PC-9 (cell line): Measurements from ENCODE around the gene SGMS1. TPM values are rescaled to one million over a fixed set of nuclear protein-coding genes. Genes with fewer than 3 reads are reported as not detected.

Experiments used
- BruUV-seq: library from RNA; stranded (reverse); fragments of 400-500 nt; replicated peaks from 2 replicates; lab custom pipeline; 2021; lab: Mats Ljungman, UMichigan
- CTCF ChIA-PET: fragments of 300-600 bp; sonication (Branson Sonifier 250); formaldehyde crosslinking; loops from one replicate; lab custom pipeline; 2022; ENCODE audit warnings: antibody characterized with exemption; lab: Charles Lee
- POLR2A ChIA-PET: fragments of 300-600 bp; sonication (Branson Sonifier 250); formaldehyde crosslinking; loops from one replicate; lab custom pipeline; 2022; ENCODE audit warnings: antibody characterized with exemption; ENCODE audit not compliant: unreplicated experiment; lab: Charles Lee
- DNase-seq, 2 experiments: peaks; one replicate each; pipeline versions ENCODE4 v3.0.0 to v3.0.0-alpha.2; 2015 to 2022; ENCODE audit warnings: mixed read lengths in 1 of 2
- H2AFZ ChIP-seq: fragments of 200-600 bp; sonication (generic); 2 replicates; pipeline ENCODE4 v1.8.1; 2017; ENCODE audit warnings: antibody characterized with exemption
- H3F3A ChIP-seq: fragments of 200-600 bp; sonication (generic); 2 replicates; pipeline ENCODE4 v1.8.1; 2017; ENCODE audit warnings: antibody characterized with exemption, mild to moderate bottlenecking, low read depth; ENCODE audit not compliant: insufficient read depth
- H3K27ac ChIP-seq: fragments of 200-600 bp; sonication (generic); 2 replicates; pipeline ENCODE4 v1.6.1; 2016; ENCODE audit warnings: mixed run types
- H3K27me3 ChIP-seq: fragments of 200-600 bp; sonication (generic); 2 replicates; pipeline ENCODE4 v1.6.1; 2016; ENCODE audit warnings: low read depth, mixed run types; ENCODE audit not compliant: insufficient read depth
- H3K36me3 ChIP-seq: fragments of 200-600 bp; sonication (generic); 2 replicates; pipeline ENCODE4 v1.6.1; 2016; ENCODE audit warnings: low read depth, mixed run types
- H3K4me1 ChIP-seq: fragments of 200-600 bp; sonication (generic); replicated peaks from 2 replicates; pipeline ENCODE4 v1.6.1; 2016; ENCODE audit warnings: mixed run types; ENCODE audit not compliant: insufficient read depth
- H3K4me2 ChIP-seq: fragments of 200-600 bp; sonication (generic); 2 replicates; pipeline ENCODE4 v1.6.1; 2017; ENCODE audit warnings: mixed run types
- H3K4me3 ChIP-seq: fragments of 200-600 bp; sonication (generic); 2 replicates; pipeline ENCODE4 v1.6.1; 2016; ENCODE audit warnings: mixed run types
- H3K79me2 ChIP-seq: fragments of 200-600 bp; sonication (generic); 2 replicates; pipeline ENCODE4 v1.6.1; 2017; ENCODE audit warnings: low read depth, mixed run types
- H3K9me2 ChIP-seq: fragments of 200-600 bp; sonication (generic); 2 replicates; pipeline ENCODE4 v1.8.1; 2017; ENCODE audit warnings: mild to moderate bottlenecking; ENCODE audit not compliant: insufficient read depth
- H3K9me3 ChIP-seq: fragments of 200-600 bp; sonication (generic); 2 replicates; pipeline ENCODE4 v1.8.1; 2016; ENCODE audit warnings: low read depth; ENCODE audit not compliant: insufficient read depth
- H4K20me1 ChIP-seq: fragments of 200-600 bp; sonication (generic); 2 replicates; pipeline ENCODE4 v1.8.1; 2017; ENCODE audit not compliant: insufficient read depth
- EZH2 ChIP-seq: fragments of 200-600 bp; sonication (generic); IDR thresholded peaks from 2 replicates; pipeline ENCODE4 v1.8.0; 2017; ENCODE audit warnings: antibody characterized with exemption, low read depth
- intact Hi-C: fragments of 100-400 bp; cut with micrococcal nuclease; formaldehyde crosslinking; loops from one replicate; pipeline ENCODE4 v1.10.0; 2022; ENCODE audit not compliant: unreplicated experiment
- total RNA-seq: library from RNA; stranded (reverse); gene quantifications from 2 replicates; pipeline ENCODE4 v1.2.3, GENCODE V29; 2021
- TF ChIP-seq, protein P1 (sequence below): fragments of 200-600 bp; sonication (generic); conservative IDR thresholded peaks from 2 replicates; pipeline ENCODE4 v1.6.1; 2017; ENCODE audit warnings: mixed run types, antibody characterized with exemption, mild to moderate bottlenecking, moderate library complexity

Gene SGMS1
- total RNA-seq, 1 experiment from 2014 or later, result 35.0 TPM

DNA sequence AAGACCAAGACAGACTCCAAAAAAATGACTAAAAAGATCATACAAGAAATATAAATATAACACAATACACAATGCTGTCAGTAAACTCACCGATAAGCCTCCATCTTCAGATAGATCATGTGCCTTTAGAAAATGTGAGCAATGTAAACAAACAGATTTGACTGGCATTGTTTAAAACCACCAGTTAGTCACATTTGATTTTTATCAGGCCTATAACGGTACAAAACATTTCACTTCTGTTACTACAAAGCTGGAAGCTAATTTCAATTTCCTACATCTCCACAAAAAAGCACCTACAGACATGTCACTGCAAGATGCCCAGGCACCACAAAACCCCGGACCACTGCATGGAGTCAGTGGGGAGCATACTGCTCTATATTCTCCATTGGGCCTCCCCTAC, 18.9 kb downstream of the SGMS1 start:
- CTCF ChIA-PET, result interaction anchor here (0.6 kb wide), 1 partner anchor 64 kb away, joined by 3 read pairs; no protein-coding TSS in a partner anchor
- no peak overlapping the region for H2AFZ ChIP-seq
- H3K4me1 ChIP-seq, result peaks cover 52% of the 10 kb centered on the region

DNA sequence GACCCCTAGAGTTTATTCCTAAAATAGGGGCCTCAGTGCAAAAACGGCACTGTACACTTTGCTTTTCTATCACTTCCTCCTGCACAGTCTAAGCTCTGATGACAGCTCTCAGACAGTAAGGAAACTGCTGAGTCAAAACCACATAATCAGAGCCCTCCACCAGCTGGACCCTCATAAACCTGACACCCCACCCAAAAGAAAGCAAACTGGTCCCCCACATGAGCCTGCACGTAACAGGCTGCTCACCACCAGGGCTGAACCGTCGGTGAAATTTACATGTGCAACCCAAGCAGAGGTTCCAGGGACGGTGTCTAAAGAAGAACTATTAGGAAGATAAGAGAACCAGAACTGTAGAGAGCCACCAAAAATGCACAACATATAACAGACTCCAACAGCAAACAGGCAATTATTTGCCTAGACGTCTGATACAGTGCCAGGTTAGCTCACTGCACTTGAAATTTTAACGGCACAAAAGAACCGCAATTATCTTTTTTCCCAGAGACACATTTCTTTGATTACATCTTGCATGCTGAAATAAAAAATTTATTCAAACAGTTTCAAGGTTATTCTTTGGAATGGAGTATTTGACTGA, 19.6 kb downstream of the SGMS1 start:
- no TSS peak for BruUV-seq
- TF ChIP-seq, protein P1, sequence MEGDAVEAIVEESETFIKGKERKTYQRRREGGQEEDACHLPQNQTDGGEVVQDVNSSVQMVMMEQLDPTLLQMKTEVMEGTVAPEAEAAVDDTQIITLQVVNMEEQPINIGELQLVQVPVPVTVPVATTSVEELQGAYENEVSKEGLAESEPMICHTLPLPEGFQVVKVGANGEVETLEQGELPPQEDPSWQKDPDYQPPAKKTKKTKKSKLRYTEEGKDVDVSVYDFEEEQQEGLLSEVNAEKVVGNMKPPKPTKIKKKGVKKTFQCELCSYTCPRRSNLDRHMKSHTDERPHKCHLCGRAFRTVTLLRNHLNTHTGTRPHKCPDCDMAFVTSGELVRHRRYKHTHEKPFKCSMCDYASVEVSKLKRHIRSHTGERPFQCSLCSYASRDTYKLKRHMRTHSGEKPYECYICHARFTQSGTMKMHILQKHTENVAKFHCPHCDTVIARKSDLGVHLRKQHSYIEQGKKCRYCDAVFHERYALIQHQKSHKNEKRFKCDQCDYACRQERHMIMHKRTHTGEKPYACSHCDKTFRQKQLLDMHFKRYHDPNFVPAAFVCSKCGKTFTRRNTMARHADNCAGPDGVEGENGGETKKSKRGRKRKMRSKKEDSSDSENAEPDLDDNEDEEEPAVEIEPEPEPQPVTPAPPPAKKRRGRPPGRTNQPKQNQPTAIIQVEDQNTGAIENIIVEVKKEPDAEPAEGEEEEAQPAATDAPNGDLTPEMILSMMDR, result no peak
- no peak for TF ChIP-seq EZH2
- Histone ChIP-seq H3K4me3 (no peak overlapping the region), H3K79me2 (peaks cover 75% of the 10 kb centered on the region), H2AFZ (no peak overlapping the region), H3K9me2 (no peaks in the 10 kb centered on the region), H3K4me1 (peaks cover 55% of the 10 kb centered on the region), H3K27me3 (no peaks in the 10 kb centered on the region), H3K4me2 (peak overlapping the region; percentile 57), H3K36me3 (no peaks in the 10 kb centered on the region), H3F3A (peaks cover 35% of the 10 kb centered on the region), H4K20me1 (peaks cover 31% of the 10 kb centered on the region), H3K9me3 (no peaks in the 10 kb centered on the region), H3K27ac (peak overlapping the region; percentile 53; the same call in 1 of the 2 replicates)
- no peak for DNase-seq
- CTCF ChIA-PET, result no interaction called here
- POLR2A ChIA-PET, result no interaction called here
- intact Hi-C loops, result loop anchor here (2.0 kb wide), 2 partner anchors 19 to 23 kb away; partner anchors contain the start of gene SGMS1

More for the DNA sequence above, 18.9 kb downstream of the SGMS1 start:
- BruUV-seq, result no TSS peak
- Histone ChIP-seq H3K9me2 (no peaks in the 10 kb centered on the region), H3K79me2 (peaks cover 75% of the 10 kb centered on the region), H3K4me3 (no peak overlapping the region; the same call in 1 of the 2 replicates), H3K27me3 (no peaks in the 10 kb centered on the region), H3F3A (peaks cover 34% of the 10 kb centered on the region), H3K36me3 (no peaks in the 10 kb centered on the region), H4K20me1 (peaks cover 31% of the 10 kb centered on the region), H3K27ac (peak overlapping the region; percentile 53), H3K9me3 (no peaks in the 10 kb centered on the region), H3K4me2 (peak overlapping the region; percentile 57)
- TF ChIP-seq, protein P1, result no peak
- no peak for TF ChIP-seq EZH2
- DNase-seq, result peak in 1 of 2 experiments; percentile 81
- POLR2A ChIA-PET, result no interaction called here
- intact Hi-C loops, result loop anchor here (1.0 to 5.0 kb wide), 4 partner anchors 18 to 135 kb away; partner anchors contain the start of gene SGMS1

DNA sequence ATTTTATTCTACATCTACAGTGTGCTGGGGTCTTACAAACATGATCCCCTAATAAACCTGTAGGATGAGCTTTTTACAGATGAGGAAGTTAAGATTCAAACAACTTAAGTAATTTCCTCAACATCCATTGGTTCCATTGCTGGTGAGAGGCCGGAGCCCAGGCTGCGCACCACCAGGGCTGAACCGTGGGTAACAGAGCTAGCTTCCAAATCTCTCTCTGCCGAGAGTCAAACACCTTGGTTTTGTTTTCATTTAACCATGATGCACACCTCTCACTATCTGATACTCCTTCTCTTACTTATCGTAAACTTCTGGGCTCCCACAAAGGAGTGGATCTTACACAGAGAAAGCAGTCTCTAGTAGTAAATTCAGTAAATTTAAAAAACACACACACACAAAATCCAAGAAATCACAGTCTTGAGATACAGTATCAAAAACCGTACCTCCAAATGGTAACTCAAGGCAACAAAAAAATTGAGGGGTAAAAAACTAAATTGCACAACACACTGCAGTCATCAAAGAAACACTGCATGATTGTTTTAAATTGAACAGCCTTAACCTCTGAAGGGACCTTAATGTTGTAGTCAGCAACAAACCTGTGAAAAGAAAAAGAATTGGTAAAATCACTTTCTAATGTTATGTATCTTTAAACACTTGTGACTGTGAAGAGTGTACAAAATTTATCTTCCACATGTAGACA, 20.5 kb downstream of the SGMS1 start:
- no peaks in the 10 kb centered on the region for H3K27me3 ChIP-seq
- no peak overlapping the region for H3K4me2 ChIP-seq
- ChIA-PET CTCF (no interaction called here), POLR2A (no interaction called here)
- no peak for DNase-seq
- H3K36me3 ChIP-seq, result no peaks in the 10 kb centered on the region
- BruUV-seq, result no TSS peak
- peaks cover 55% of the 10 kb centered on the region for H3K4me1 ChIP-seq
- no peak overlapping the region for H3K4me3 ChIP-seq
- peaks cover 79% of the 10 kb centered on the region for H3K79me2 ChIP-seq
- no peak overlapping the region for H2AFZ ChIP-seq
- H4K20me1 ChIP-seq, result peaks cover 27% of the 10 kb centered on the region
- no peak overlapping the region for H3K27ac ChIP-seq
- intact Hi-C loops, result no loop called here
- no peaks in the 10 kb centered on the region for H3K9me2 ChIP-seq
- no peaks in the 10 kb centered on the region for H3K9me3 ChIP-seq
- TF ChIP-seq, protein P1, result no peak
- no peak for TF ChIP-seq EZH2
- H3F3A ChIP-seq, result peaks cover 35% of the 10 kb centered on the region
